ENCODE results near the gene DLX3. TPM values are rescaled to one million over a fixed set of nuclear protein-coding genes. Genes with fewer than 3 reads are reported as not detected.

The DLX3 gene
- polyA plus RNA-seq, 1 donor from 2014 or later, result not detected

DNA sequence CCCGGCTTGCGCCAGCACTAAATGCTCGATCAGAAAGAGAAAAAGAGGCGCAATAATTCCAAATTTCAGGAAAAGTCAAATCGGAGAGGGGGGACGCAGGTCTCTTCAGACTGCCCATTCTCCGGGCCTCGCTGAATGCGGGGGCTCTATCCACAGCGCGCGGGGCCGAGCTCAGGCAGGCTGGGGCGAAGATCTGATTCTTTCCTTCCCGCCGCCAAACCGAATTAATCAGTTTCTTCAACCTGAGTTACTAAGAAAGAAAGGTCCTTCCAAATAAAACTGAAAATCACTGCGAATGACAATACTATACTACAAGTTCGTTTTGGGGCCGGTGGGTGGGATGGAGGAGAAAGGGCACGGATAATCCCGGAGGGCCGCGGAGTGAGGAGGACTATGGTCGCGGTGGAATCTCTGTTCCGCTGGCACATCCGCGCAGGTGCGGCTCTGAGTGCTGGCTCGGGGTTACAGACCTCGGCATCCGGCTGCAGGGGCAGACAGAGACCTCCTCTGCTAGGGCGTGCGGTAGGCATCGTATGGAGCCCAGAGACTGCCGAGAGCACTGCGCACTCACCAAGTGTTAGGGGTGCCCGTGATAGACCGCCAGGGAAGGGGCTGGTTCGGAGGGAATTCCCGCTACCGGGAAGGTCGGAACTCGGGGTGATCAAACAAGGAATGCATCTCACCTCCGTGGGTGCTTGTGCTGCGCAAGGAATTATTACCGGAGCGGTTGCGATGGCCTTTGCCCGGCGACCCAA is 30.1 kb downstream of the DLX3 start:
- Histone ChIP-seq H3K9me2 (ENCODE audit: insufficient read depth, low read length) (no peaks in the 10 kb centered on the region), H3K27ac (ENCODE audit: low read length) (no peak overlapping the region), H3K79me2 (replicated peaks; ENCODE audit: insufficient read depth, low read length) (no peaks in the 10 kb centered on the region), H3K36me3 (ENCODE audit: insufficient read depth, low read length) (no peaks in the 10 kb centered on the region), H3F3A (ENCODE audit: insufficient read depth, low read length, poor library complexity, severe bottlenecking) (no peaks in the 10 kb centered on the region), H3K4me3 (ENCODE audit: low read length) (peak overlapping the region; percentile 24), H4K20me1 (ENCODE audit: insufficient read depth) (no peaks in the 10 kb centered on the region), H3K9me3 (ENCODE audit: low read length) (no peaks in the 10 kb centered on the region), H3K9ac (ENCODE audit: low read length) (no peak overlapping the region), H2AFZ (ENCODE audit: low read depth, low read length) (no peak overlapping the region), H3K27me3 (ENCODE audit: insufficient read depth, low read depth, low read length) (peaks cover 83% of the 10 kb centered on the region), H3K4me2 (ENCODE audit: low read length) (no peak overlapping the region)
- no peak for TF ChIP-seq CTCF (IDR thresholded peaks at IDR 0.05; ENCODE audit: poor library complexity, severe bottlenecking)
- TF ChIP-seq POLR2AphosphoS5 (IDR thresholded peaks at IDR 0.05), result peak; percentile 32
- peak; percentile 75 for TF ChIP-seq EZH2 (IDR thresholded peaks at IDR 0.05; ENCODE audit: borderline replicate concordance, insufficient read depth, low read length, poor library complexity, severe bottlenecking)

- Histone ChIP-seq H3K27me3 (ENCODE audit: insufficient read depth, low read depth, low read length) (peaks cover 77% of the 10 kb centered on the region), H3K9ac (ENCODE audit: low read length) (no peak overlapping the region), H3F3A (ENCODE audit: insufficient read depth, low read length, poor library complexity, severe bottlenecking) (no peaks in the 10 kb centered on the region), H4K20me1 (ENCODE audit: insufficient read depth) (no peaks in the 10 kb centered on the region), H3K4me2 (ENCODE audit: low read length) (no peak overlapping the region), H3K9me2 (ENCODE audit: insufficient read depth, low read length) (no peaks in the 10 kb centered on the region), H3K4me3 (ENCODE audit: low read length) (no peak overlapping the region), H2AFZ (ENCODE audit: low read depth, low read length) (no peak overlapping the region), H3K9me3 (ENCODE audit: low read length) (no peaks in the 10 kb centered on the region), H3K36me3 (ENCODE audit: insufficient read depth, low read length) (no peaks in the 10 kb centered on the region), H3K79me2 (replicated peaks; ENCODE audit: insufficient read depth, low read length) (no peaks in the 10 kb centered on the region), H3K27ac (ENCODE audit: low read length) (no peak overlapping the region)
- TF ChIP-seq MXI1 (conservative IDR thresholded peaks at IDR 0.05; ENCODE audit: poor library complexity, severe bottlenecking), result no peak
- TF ChIP-seq EZH2 (IDR thresholded peaks at IDR 0.05; ENCODE audit: borderline replicate concordance, insufficient read depth, low read length, poor library complexity, severe bottlenecking), result peak; percentile 27
- no peak for TF ChIP-seq TAF1 (IDR thresholded peaks at IDR 0.05; ENCODE audit: low read depth)
- TF ChIP-seq POLR2AphosphoS5 (IDR thresholded peaks at IDR 0.05), result peak; percentile 31
Observed at GRCh38 chr17:49964303-49964768, 30.7 kb downstream of the DLX3 start.

- Histone ChIP-seq H2AFZ (ENCODE audit: low read depth, low read length) (no peak overlapping the region), H3K36me3 (ENCODE audit: insufficient read depth, low read length) (no peaks in the 10 kb centered on the region), H3K27me3 (ENCODE audit: insufficient read depth, low read depth, low read length) (peaks cover 71% of the 10 kb centered on the region), H3K9me2 (ENCODE audit: insufficient read depth, low read length) (no peaks in the 10 kb centered on the region), H4K20me1 (ENCODE audit: insufficient read depth) (no peaks in the 10 kb centered on the region), H3K4me3 (ENCODE audit: low read length) (peak overlapping the region; percentile 39), H3K9ac (ENCODE audit: low read length) (no peak overlapping the region), H3K79me2 (replicated peaks; ENCODE audit: insufficient read depth, low read length) (no peaks in the 10 kb centered on the region), H3K27ac (ENCODE audit: low read length) (no peak overlapping the region), H3K9me3 (ENCODE audit: low read length) (no peaks in the 10 kb centered on the region), H3F3A (ENCODE audit: insufficient read depth, low read length, poor library complexity, severe bottlenecking) (no peaks in the 10 kb centered on the region), H3K4me2 (ENCODE audit: low read length) (no peak overlapping the region)
- TF ChIP-seq POLR2AphosphoS5 (IDR thresholded peaks at IDR 0.05), result peak; percentile 69
- no peak for TF ChIP-seq EZH2 (IDR thresholded peaks at IDR 0.05; ENCODE audit: borderline replicate concordance, insufficient read depth, low read length, poor library complexity, severe bottlenecking)
- no peak for TF ChIP-seq EP300 (conservative IDR thresholded peaks at IDR 0.05; ENCODE audit: poor library complexity, severe bottlenecking)
- TF ChIP-seq RAD21 (conservative IDR thresholded peaks at IDR 0.05), result no peak
- no peak for TF ChIP-seq SMC3 (conservative IDR thresholded peaks at IDR 0.05; ENCODE audit: poor library complexity)
- no peak for TF ChIP-seq MXI1 (conservative IDR thresholded peaks at IDR 0.05; ENCODE audit: poor library complexity, severe bottlenecking)
- peak; percentile 15 for TF ChIP-seq REST (IDR thresholded peaks at IDR 0.05; ENCODE audit: borderline replicate concordance)
- TF ChIP-seq CTCF (IDR thresholded peaks at IDR 0.05; ENCODE audit: poor library complexity, severe bottlenecking), result no peak
- no peak for TF ChIP-seq TAF1 (IDR thresholded peaks at IDR 0.05; ENCODE audit: low read depth)
Observed at GRCh38 chr17:49963626-49964302, 31.3 kb downstream of the DLX3 start.

Data from neural cell (in vitro differentiated cells).